GM23338 (cell line): Measurements from ENCODE around the gene CLCNKA.

Experiments
- CTCF ChIP-seq, 2 experiments: fragments of 200-600 bp in 1 of 2; sonication (generic) in 1 of 2; conservative IDR thresholded peaks; 2 replicates each; pipeline versions ENCODE4 v1.5.1 to v1.6.1; 2016 to 2017; ENCODE audit warnings: antibody characterized with exemption in 2 of 2, low read depth in 2 of 2, mild to moderate bottlenecking in 2 of 2, moderate library complexity in 1 of 2
- EZH2 ChIP-seq: fragments of 200-600 bp; sonication (generic); IDR thresholded peaks from one replicate; pipeline ENCODE4 v1.8.0; 2017; ENCODE audit warnings: antibody characterized with exemption, mild to moderate bottlenecking, low read depth; ENCODE audit not compliant: unreplicated experiment
- EZH2phosphoT487 ChIP-seq: fragments of 200-600 bp; sonication (generic); IDR thresholded peaks from one replicate; pipeline ENCODE4 v1.8.1; 2018; ENCODE audit warnings: antibody characterized with exemption; ENCODE audit not compliant: unreplicated experiment
- JUNB ChIP-seq: IDR thresholded peaks from one replicate; pipeline ENCODE4 v1.6.1; 2016; ENCODE audit warnings: antibody characterized with exemption; ENCODE audit not compliant: unreplicated experiment
- POLR2AphosphoS5 ChIP-seq: IDR thresholded peaks from 2 replicates; pipeline ENCODE4 v1.6.1; 2016; ENCODE audit warnings: antibody characterized with exemption, low read depth
- REST ChIP-seq: IDR thresholded peaks from one replicate; pipeline ENCODE4 v1.6.1; 2018; ENCODE audit warnings: antibody characterized with exemption; ENCODE audit not compliant: unreplicated experiment
- STAT1 ChIP-seq: IDR thresholded peaks from one replicate; pipeline ENCODE4 v1.6.1; 2016; ENCODE audit warnings: antibody characterized with exemption; ENCODE audit not compliant: unreplicated experiment
- ZNF114 ChIP-seq: fragments of 250-450 bp; sonication (Bioruptor Pico); IDR thresholded peaks from 2 replicates; pipeline ENCODE4 v1.5.0; 2020; ENCODE audit warnings: mild to moderate bottlenecking, moderate library complexity

- no peak for TF ChIP-seq POLR2AphosphoS5
- TF ChIP-seq CTCF (conservative IDR thresholded peaks at IDR 0.05; ENCODE audit: low read depth in 2 of 2), result no peak
- TF ChIP-seq EZH2, result no peak
- no peak for TF ChIP-seq STAT1
- no peak for TF ChIP-seq REST
- no peak for TF ChIP-seq JUNB
- TF ChIP-seq EZH2phosphoT487, result no peak
- no peak for TF ChIP-seq ZNF114 (CRISPR knock-in tag)
Measured at GRCh38 chr1:16018749-16019643, 2.8 kb upstream of the CLCNKA start.
